H1 (cell line): ENCODE data around the gene LKAAEAR1. TPM values are rescaled to one million over a fixed set of nuclear protein-coding genes. Genes with fewer than 3 reads are reported as not detected.

Experiments used
- BRCA1 ChIP-seq: IDR thresholded peaks from 2 replicates; pipeline ENCODE4 v1.6.1; 2012; ENCODE audit warnings: low read depth, low read length, improper control_type of control experiment
- FOSL1 ChIP-seq: IDR thresholded peaks from 2 replicates; pipeline ENCODE4 v1.6.1; 2011; ENCODE audit warnings: mild to moderate bottlenecking, low read depth, low read length, moderate library complexity; ENCODE audit not compliant: insufficient read depth
- GABPA ChIP-seq: IDR thresholded peaks from 2 replicates; pipeline ENCODE4 v1.6.1; 2011; ENCODE audit warnings: mild to moderate bottlenecking, low read length, moderate library complexity, borderline replicate concordance; ENCODE audit not compliant: insufficient read depth
- POLR2AphosphoS5 ChIP-seq: IDR thresholded peaks from 2 replicates; pipeline ENCODE4 v1.6.1; 2011; ENCODE audit warnings: low read depth, low read length
- RNF2 ChIP-seq: fragments of 200-900, 300-1000 bp; sonication (generic); IDR thresholded peaks from 2 replicates; pipeline ENCODE4 v1.7.1; 2016; ENCODE audit warnings: borderline replicate concordance, low read depth, mild to moderate bottlenecking, antibody characterized with exemption, low read length; ENCODE audit not compliant: poor library complexity, severe bottlenecking; ENCODE audit errors: missing control alignments
- SAP30 ChIP-seq: fragments of 300-600 bp; sonication (generic); IDR thresholded peaks from 2 replicates; pipeline ENCODE4 v1.7.1; 2012; ENCODE audit warnings: low read length, moderate library complexity, mild to moderate bottlenecking, inconsistent platforms; ENCODE audit not compliant: insufficient read depth, insufficient replicate concordance
- TAF1 ChIP-seq: IDR thresholded peaks from 2 replicates; pipeline ENCODE4 v1.6.1; 2011; ENCODE audit warnings: mild to moderate bottlenecking, low read depth, low read length
- polyA plus RNA-seq, 7 experiments: library from polyadenylated mRNA; depleted of rRNA in 3 of 7; stranded (reverse) in 5 of 7; unstranded in 2 of 7; fragments of >200 nt in 5 of 7; fragments of 200-250 nt in 2 of 7; gene quantifications; 1 replicate in 5 of 7; 2 replicates in 1 of 7; 4 replicates in 1 of 7; pipeline versions ENCODE4 v1.2.1 to v1.2.3, GENCODE V29; 2011 to 2013; ENCODE audit warnings: missing spikeins in 2 of 7, mixed read lengths in 2 of 7
- total RNA-seq: library from RNA; stranded (reverse); fragmentation: NEBNext Ultra II Directional; extraction: Animal tissue kit (Norgen Biotek cat#: 25700); gene quantifications from 2 replicates; pipeline ENCODE4 v1.2.1, GENCODE V29; 2021
- TF ChIP-seq, protein P1 (sequence below): fragments of 300-600 bp; sonication (generic); IDR thresholded peaks from 2 replicates; pipeline ENCODE4 v1.7.1; 2012; ENCODE audit warnings: low read length, moderate library complexity, mild to moderate bottlenecking, inconsistent platforms; ENCODE audit not compliant: insufficient replicate concordance
- TF ChIP-seq, protein P2 (sequence below): IDR thresholded peaks from 2 replicates; pipeline ENCODE4 v1.6.1; 2012; ENCODE audit warnings: inconsistent platforms

Gene LKAAEAR1
- total and polyA plus RNA-seq, 2 of the 8 experiments (the other 6 are each of a cell fraction or from before 2014, with no cell fraction given) = 0.41 to 0.53 TPM

DNA sequence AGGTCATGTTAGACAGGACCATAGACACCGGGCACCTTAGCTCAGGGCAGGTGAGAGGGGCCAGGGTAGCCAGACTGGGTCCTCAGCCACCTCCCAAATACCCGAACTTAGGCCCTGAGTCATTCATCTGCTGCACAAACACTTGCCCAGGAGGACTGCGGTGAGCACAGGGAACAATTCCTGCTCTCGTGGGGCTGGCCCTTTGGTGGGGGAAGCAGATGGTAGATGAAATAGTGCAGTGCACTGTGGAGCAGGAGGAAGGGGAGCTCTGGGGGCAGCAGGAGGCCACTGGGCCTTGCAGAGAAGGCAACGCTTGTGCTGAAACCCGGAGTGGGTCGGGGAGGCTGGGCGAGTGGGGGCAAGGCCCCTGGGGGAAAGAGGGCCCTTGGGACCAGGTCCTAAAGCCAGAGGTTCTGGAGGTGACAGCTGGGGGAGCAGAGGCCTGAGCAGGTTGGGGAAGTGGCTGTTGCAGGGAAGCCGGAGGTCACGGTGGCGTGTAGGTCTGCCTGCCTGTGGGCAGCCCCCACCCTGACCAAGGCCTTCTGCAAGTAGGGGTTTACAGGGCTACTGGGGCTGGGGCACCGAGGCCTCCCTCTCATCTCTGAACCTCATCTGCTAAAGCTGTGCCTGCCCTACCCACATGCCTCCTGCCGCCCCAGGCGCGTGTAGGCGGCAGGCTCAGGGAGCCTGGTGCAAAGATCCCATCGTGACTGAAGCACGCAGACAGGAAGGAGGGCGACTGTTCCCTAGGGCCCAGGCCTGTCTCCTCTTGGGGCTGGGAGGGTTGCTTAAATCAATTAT lies 27.8 kb upstream of the LKAAEAR1 start (continued):
- TF ChIP-seq, protein P1, sequence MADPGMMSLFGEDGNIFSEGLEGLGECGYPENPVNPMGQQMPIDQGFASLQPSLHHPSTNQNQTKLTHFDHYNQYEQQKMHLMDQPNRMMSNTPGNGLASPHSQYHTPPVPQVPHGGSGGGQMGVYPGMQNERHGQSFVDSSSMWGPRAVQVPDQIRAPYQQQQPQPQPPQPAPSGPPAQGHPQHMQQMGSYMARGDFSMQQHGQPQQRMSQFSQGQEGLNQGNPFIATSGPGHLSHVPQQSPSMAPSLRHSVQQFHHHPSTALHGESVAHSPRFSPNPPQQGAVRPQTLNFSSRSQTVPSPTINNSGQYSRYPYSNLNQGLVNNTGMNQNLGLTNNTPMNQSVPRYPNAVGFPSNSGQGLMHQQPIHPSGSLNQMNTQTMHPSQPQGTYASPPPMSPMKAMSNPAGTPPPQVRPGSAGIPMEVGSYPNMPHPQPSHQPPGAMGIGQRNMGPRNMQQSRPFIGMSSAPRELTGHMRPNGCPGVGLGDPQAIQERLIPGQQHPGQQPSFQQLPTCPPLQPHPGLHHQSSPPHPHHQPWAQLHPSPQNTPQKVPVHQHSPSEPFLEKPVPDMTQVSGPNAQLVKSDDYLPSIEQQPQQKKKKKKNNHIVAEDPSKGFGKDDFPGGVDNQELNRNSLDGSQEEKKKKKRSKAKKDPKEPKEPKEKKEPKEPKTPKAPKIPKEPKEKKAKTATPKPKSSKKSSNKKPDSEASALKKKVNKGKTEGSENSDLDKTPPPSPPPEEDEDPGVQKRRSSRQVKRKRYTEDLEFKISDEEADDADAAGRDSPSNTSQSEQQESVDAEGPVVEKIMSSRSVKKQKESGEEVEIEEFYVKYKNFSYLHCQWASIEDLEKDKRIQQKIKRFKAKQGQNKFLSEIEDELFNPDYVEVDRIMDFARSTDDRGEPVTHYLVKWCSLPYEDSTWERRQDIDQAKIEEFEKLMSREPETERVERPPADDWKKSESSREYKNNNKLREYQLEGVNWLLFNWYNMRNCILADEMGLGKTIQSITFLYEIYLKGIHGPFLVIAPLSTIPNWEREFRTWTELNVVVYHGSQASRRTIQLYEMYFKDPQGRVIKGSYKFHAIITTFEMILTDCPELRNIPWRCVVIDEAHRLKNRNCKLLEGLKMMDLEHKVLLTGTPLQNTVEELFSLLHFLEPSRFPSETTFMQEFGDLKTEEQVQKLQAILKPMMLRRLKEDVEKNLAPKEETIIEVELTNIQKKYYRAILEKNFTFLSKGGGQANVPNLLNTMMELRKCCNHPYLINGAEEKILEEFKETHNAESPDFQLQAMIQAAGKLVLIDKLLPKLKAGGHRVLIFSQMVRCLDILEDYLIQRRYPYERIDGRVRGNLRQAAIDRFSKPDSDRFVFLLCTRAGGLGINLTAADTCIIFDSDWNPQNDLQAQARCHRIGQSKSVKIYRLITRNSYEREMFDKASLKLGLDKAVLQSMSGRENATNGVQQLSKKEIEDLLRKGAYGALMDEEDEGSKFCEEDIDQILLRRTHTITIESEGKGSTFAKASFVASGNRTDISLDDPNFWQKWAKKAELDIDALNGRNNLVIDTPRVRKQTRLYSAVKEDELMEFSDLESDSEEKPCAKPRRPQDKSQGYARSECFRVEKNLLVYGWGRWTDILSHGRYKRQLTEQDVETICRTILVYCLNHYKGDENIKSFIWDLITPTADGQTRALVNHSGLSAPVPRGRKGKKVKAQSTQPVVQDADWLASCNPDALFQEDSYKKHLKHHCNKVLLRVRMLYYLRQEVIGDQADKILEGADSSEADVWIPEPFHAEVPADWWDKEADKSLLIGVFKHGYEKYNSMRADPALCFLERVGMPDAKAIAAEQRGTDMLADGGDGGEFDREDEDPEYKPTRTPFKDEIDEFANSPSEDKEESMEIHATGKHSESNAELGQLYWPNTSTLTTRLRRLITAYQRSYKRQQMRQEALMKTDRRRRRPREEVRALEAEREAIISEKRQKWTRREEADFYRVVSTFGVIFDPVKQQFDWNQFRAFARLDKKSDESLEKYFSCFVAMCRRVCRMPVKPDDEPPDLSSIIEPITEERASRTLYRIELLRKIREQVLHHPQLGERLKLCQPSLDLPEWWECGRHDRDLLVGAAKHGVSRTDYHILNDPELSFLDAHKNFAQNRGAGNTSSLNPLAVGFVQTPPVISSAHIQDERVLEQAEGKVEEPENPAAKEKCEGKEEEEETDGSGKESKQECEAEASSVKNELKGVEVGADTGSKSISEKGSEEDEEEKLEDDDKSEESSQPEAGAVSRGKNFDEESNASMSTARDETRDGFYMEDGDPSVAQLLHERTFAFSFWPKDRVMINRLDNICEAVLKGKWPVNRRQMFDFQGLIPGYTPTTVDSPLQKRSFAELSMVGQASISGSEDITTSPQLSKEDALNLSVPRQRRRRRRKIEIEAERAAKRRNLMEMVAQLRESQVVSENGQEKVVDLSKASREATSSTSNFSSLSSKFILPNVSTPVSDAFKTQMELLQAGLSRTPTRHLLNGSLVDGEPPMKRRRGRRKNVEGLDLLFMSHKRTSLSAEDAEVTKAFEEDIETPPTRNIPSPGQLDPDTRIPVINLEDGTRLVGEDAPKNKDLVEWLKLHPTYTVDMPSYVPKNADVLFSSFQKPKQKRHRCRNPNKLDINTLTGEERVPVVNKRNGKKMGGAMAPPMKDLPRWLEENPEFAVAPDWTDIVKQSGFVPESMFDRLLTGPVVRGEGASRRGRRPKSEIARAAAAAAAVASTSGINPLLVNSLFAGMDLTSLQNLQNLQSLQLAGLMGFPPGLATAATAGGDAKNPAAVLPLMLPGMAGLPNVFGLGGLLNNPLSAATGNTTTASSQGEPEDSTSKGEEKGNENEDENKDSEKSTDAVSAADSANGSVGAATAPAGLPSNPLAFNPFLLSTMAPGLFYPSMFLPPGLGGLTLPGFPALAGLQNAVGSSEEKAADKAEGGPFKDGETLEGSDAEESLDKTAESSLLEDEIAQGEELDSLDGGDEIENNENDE = no peak
- TF ChIP-seq RNF2 = no peak
- TF ChIP-seq, protein P2, sequence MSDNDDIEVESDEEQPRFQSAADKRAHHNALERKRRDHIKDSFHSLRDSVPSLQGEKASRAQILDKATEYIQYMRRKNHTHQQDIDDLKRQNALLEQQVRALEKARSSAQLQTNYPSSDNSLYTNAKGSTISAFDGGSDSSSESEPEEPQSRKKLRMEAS = no peak
- no peak for TF ChIP-seq BRCA1
- TF ChIP-seq POLR2AphosphoS5 = no peak
- TF ChIP-seq SAP30 = no peak
- no peak for TF ChIP-seq FOSL1
- no peak for TF ChIP-seq GABPA
- no peak for TF ChIP-seq TAF1
